ENCODE results near the gene UCN. TPM values are rescaled to one million over a fixed set of nuclear protein-coding genes. Genes with fewer than 3 reads are reported as not detected.

The UCN gene
- total and polyA plus RNA-seq, 2 of the 4 experiments (the other 2 are of a cell fraction) = 0.22 TPM; not detected in 1

- no TSS peak for BruUV-seq (replicated peaks)
- TF ChIP-seq POLR2A (IDR thresholded peaks at IDR 0.05; ENCODE audit: low read depth, low read length) (no peak), RFX5 (IDR thresholded peaks at IDR 0.05; ENCODE audit: low read depth, low read length) (no peak), ELK1 (IDR thresholded peaks at IDR 0.05; ENCODE audit: borderline replicate concordance, low read depth, low read length) (no peak), FOS (IDR thresholded peaks at IDR 0.05; ENCODE audit: low read depth, low read length) (no peak), CHD1 (IDR thresholded peaks at IDR 0.05; ENCODE audit: low read depth, low read length) (no peak), RCOR1 (IDR thresholded peaks at IDR 0.05; ENCODE audit: insufficient replicate concordance, low read length) (no peak), BHLHE40 (IDR thresholded peaks at IDR 0.05; ENCODE audit: low read depth, low read length) (no peak)
Observed at GRCh38 chr2:27351802-27352598, 43.8 kb upstream of the UCN start.

More at GRCh38 chr2:27351802-27352598, 43.8 kb upstream of the UCN start:
- Histone ChIP-seq H2BK20ac (ENCODE audit: low read depth, low read length) (no peak overlapping the region), H3K4me2 (ENCODE audit: low read depth, low read length) (no peak overlapping the region), H3K4me1 (ENCODE audit: control insufficient read depth, insufficient read depth, low read length) (peaks cover 5% of the 10 kb centered on the region), H2BK15ac (ENCODE audit: low read depth, low read length) (no peak overlapping the region), H4K8ac (ENCODE audit: low read depth in 2 of 2, low read length in 2 of 2) (no peak overlapping the region), H3K23ac (ENCODE audit: low read depth, low read length) (no peak overlapping the region), H3K4ac (ENCODE audit: low read depth, low read length) (no peak overlapping the region), H3K14ac (replicated peaks; ENCODE audit: low read depth, low read length) (no peak overlapping the region), H3K27ac (ENCODE audit: insufficient read depth, low read length) (no peak overlapping the region), H3K18ac (ENCODE audit: low read depth, low read length) (no peak overlapping the region), H3K27me3 (ENCODE audit: control insufficient read depth, insufficient read depth, low read length) (no peaks in the 10 kb centered on the region), H3K4me3 (ENCODE audit: insufficient read depth, low read depth, low read length) (no peak overlapping the region), H3K79me1 (ENCODE audit: low read depth in 1 of 2, low read length in 2 of 2) (peaks cover 25 to 56% of the 10 kb centered on the region in 2 experiments), H3K9me3 (ENCODE audit: control insufficient read depth, insufficient read depth, low read length) (no peaks in the 10 kb centered on the region), H3K56ac (ENCODE audit: extremely low read depth, insufficient read depth, low read length) (no peak overlapping the region), H2BK120ac (ENCODE audit: low read depth, low read length) (no peak overlapping the region), H3K36me3 (ENCODE audit: control insufficient read depth, insufficient read depth, low read length) (no peaks in the 10 kb centered on the region), H4K5ac (ENCODE audit: low read depth, low read length) (no peak overlapping the region), H2AFZ (replicated peaks; ENCODE audit: low read length, poor library complexity) (no peak overlapping the region), H4K91ac (ENCODE audit: insufficient read depth, low read depth, low read length) (no peak overlapping the region), H4K20me1 (ENCODE audit: insufficient read depth, low read length) (no peaks in the 10 kb centered on the region; the same call in 1 of the 2 replicates), H2AK9ac (replicated peaks; ENCODE audit: low read depth, low read length, poor library complexity) (no peak overlapping the region), H2AK5ac (ENCODE audit: low read depth, low read length) (no peak overlapping the region), H2BK5ac (ENCODE audit: low read depth, low read length, poor library complexity, severe bottlenecking) (no peak overlapping the region), H3K9me1 (ENCODE audit: insufficient read depth, low read length) (no peaks in the 10 kb centered on the region), H3K9ac (ENCODE audit: low read depth, low read length) (no peak overlapping the region)
- DNase-seq (no peak), ATAC-seq (ENCODE audit: low read depth) (no peak)
- intact Hi-C loops (cut with micrococcal nuclease) = no loop called here
- POLR2A ChIA-PET (ENCODE audit: unreplicated experiment) = interaction anchor here (0.6 kb wide), 1 partner anchor 8 kb away, joined by 6 read pairs; no protein-coding TSS in a partner anchor
- in situ Hi-C loops (cut with MboI; ENCODE audit: low sequenced_read_pairs) = no loop called here
- dilution Hi-C loops (cut with HindIII; ENCODE audit: low sequenced_read_pairs, unreplicated experiment) = no loop called here
- WGBS, 2 experiments (ENCODE audit: extremely low coverage in 2 of 2, insufficient read length in 1 of 2) = 93% methylated on average over 2 of the region's 6 CpGs; no CpG with 5 or more reads in 1 of the 2 experiments
- CTCF ChIA-PET = no interaction called here

All from IMR-90 (cell line).